Suprapubic skin (tissue), 4 donors: ENCODE measurements around the gene FANCG.

Experiments used
- POLR2A ChIP-seq, 2 donors: fragments of 450-650 bp; IDR thresholded peaks; one replicate each; pipeline ENCODE4 v1.6.1; 2017; ENCODE audit warnings: antibody characterized with exemption in 2 of 2, mild to moderate bottlenecking in 2 of 2, moderate library complexity in 2 of 2
- POLR2AphosphoS5 ChIP-seq, 3 donors: sonication (generic); formaldehyde crosslinking; IDR thresholded peaks; one replicate each; pipeline ENCODE4 v1.6.1; 2017; ENCODE audit warnings: antibody characterized with exemption in 3 of 3
- TF ChIP-seq, protein P1 (sequence below), 2 donors: fragments of 200-600 bp in 1 of 2; fragments of 450-650 bp in 1 of 2; sonication (generic) in 1 of 2; IDR thresholded peaks; one replicate each; pipeline ENCODE4 v1.5.1; 2016 to 2019; ENCODE audit warnings: antibody characterized with exemption in 2 of 2, mild to moderate bottlenecking in 1 of 2, moderate library complexity in 1 of 2

DNA sequence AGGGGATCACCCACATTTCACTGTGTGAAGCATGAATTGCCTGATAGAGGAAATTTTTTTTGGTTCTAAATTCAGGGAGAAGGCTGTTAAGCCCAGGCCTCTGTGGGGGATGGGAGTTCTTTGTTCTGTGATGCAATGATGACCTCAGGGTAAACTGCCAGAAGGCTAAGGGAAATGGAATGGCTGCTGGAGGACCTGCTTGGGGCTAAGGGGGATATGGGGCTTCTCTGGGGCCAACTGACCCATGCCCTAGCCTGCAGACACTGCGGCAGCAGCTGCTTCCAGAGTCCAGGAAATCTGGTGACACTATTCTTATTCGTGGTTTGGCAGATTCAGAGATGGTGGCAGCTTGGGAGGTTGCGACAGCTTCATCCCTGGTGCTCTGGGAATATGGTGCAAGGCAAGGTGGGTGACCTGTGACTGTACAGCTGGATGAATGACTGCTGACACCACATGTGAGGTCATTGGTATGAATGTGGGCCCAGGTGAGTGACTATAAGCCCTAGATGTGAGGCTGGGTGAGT is 37.6 kb downstream of the FANCG start:
- TF ChIP-seq, protein P1, sequence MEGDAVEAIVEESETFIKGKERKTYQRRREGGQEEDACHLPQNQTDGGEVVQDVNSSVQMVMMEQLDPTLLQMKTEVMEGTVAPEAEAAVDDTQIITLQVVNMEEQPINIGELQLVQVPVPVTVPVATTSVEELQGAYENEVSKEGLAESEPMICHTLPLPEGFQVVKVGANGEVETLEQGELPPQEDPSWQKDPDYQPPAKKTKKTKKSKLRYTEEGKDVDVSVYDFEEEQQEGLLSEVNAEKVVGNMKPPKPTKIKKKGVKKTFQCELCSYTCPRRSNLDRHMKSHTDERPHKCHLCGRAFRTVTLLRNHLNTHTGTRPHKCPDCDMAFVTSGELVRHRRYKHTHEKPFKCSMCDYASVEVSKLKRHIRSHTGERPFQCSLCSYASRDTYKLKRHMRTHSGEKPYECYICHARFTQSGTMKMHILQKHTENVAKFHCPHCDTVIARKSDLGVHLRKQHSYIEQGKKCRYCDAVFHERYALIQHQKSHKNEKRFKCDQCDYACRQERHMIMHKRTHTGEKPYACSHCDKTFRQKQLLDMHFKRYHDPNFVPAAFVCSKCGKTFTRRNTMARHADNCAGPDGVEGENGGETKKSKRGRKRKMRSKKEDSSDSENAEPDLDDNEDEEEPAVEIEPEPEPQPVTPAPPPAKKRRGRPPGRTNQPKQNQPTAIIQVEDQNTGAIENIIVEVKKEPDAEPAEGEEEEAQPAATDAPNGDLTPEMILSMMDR (IDR thresholded peaks at IDR 0.05): no peak
- TF ChIP-seq POLR2A (IDR thresholded peaks at IDR 0.05) (no peak), POLR2AphosphoS5 (IDR thresholded peaks at IDR 0.05) (no peak)
